Esophagus squamous epithelium (tissue), 4 donors: ENCODE data around the gene TMEM161B.

Source experiments
- POLR2A ChIP-seq, 4 donors: fragments of 450-650 bp; IDR thresholded peaks; one replicate each; pipeline ENCODE4 v1.6.1; 2017; ENCODE audit warnings: antibody characterized with exemption in 4 of 4, mild to moderate bottlenecking in 4 of 4, moderate library complexity in 3 of 4
- TF ChIP-seq, protein P1 (sequence below), 6 experiments: fragments of 450-650 bp in 4 of 6; fragments of 200-600 bp in 2 of 6; sonication (generic) in 2 of 6; IDR thresholded peaks; one replicate each; pipeline ENCODE4 v1.5.1; 2016 to 2019; ENCODE audit warnings: antibody characterized with exemption in 6 of 6, mild to moderate bottlenecking in 4 of 6, moderate library complexity in 4 of 6

DNA sequence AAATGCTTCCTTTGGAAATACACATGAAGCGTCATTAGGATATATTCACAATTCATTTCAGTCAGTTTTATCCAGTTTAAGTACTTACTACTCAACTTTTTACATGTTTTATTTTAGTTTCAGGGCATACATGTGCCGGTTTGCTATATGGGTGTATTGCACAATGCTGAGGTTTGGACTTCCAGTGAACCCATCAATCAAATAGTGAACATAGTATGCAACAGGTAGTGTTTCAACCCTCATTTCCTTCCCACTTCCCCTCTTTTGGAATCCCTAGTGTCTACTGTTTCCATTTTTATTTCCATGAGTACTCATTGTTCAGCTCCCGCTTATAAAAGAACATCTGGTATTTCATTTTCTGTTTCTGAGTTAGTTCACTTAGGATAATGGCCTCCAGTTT lies 74.7 kb downstream of the TMEM161B start:
- TF ChIP-seq POLR2A (IDR thresholded peaks at IDR 0.05), result no peak
- TF ChIP-seq, protein P1, sequence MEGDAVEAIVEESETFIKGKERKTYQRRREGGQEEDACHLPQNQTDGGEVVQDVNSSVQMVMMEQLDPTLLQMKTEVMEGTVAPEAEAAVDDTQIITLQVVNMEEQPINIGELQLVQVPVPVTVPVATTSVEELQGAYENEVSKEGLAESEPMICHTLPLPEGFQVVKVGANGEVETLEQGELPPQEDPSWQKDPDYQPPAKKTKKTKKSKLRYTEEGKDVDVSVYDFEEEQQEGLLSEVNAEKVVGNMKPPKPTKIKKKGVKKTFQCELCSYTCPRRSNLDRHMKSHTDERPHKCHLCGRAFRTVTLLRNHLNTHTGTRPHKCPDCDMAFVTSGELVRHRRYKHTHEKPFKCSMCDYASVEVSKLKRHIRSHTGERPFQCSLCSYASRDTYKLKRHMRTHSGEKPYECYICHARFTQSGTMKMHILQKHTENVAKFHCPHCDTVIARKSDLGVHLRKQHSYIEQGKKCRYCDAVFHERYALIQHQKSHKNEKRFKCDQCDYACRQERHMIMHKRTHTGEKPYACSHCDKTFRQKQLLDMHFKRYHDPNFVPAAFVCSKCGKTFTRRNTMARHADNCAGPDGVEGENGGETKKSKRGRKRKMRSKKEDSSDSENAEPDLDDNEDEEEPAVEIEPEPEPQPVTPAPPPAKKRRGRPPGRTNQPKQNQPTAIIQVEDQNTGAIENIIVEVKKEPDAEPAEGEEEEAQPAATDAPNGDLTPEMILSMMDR (IDR thresholded peaks at IDR 0.05), result no peak
